GM23248 (cell line): ENCODE data around the gene IPO13. TPM values are rescaled to one million over a fixed set of nuclear protein-coding genes. Genes with fewer than 3 reads are reported as not detected.

Experiments
- DNase-seq: peaks from one replicate; pipeline ENCODE4 v3.0.0-alpha.2; 2015
- H2AFZ ChIP-seq: fragments of 200-600 bp; sonication (generic); 2 replicates; pipeline ENCODE4 v1.6.1; 2016; ENCODE audit warnings: antibody characterized with exemption
- H3F3A ChIP-seq: fragments of 200-600 bp; sonication (generic); 2 replicates; pipeline ENCODE4 v1.6.1; 2016; ENCODE audit warnings: mild to moderate bottlenecking, antibody characterized with exemption, mixed run types; ENCODE audit not compliant: insufficient read depth
- H3K27ac ChIP-seq: fragments of 200-600 bp; sonication (generic); 2 replicates; pipeline ENCODE4 v1.5.1; 2016; ENCODE audit warnings: mild to moderate bottlenecking
- H3K27me3 ChIP-seq: fragments of 200-600 bp; sonication (generic); replicated peaks from 2 replicates; pipeline ENCODE4 v1.6.1; 2016; ENCODE audit warnings: mild to moderate bottlenecking; ENCODE audit not compliant: insufficient read depth
- H3K36me3 ChIP-seq: fragments of 200-600 bp; sonication (generic); 2 replicates; pipeline ENCODE4 v1.6.1; 2016; ENCODE audit warnings: low read depth, mild to moderate bottlenecking
- H3K4me1 ChIP-seq: fragments of 200-600 bp; sonication (generic); 2 replicates; pipeline ENCODE4 v1.6.1; 2016; ENCODE audit warnings: mild to moderate bottlenecking; ENCODE audit not compliant: insufficient read depth
- H3K4me2 ChIP-seq: fragments of 200-600 bp; sonication (generic); one replicate; pipeline ENCODE4 v1.6.1; 2016; ENCODE audit warnings: mild to moderate bottlenecking; ENCODE audit not compliant: unreplicated experiment
- H3K4me3 ChIP-seq: fragments of 200-600 bp; sonication (generic); 2 replicates; pipeline ENCODE4 v1.5.1; 2016; ENCODE audit warnings: mild to moderate bottlenecking
- H3K79me2 ChIP-seq: fragments of 200-600 bp; sonication (generic); 2 replicates; pipeline ENCODE4 v1.6.1; 2016; ENCODE audit warnings: mild to moderate bottlenecking; ENCODE audit not compliant: insufficient read depth
- H3K9ac ChIP-seq: fragments of 200-600 bp; sonication (generic); 2 replicates; pipeline ENCODE4 v1.6.1; 2016; ENCODE audit warnings: mild to moderate bottlenecking
- H3K9me2 ChIP-seq: fragments of 200-600 bp; sonication (generic); 2 replicates; pipeline ENCODE4 v1.6.1; 2016; ENCODE audit warnings: mixed run types, mild to moderate bottlenecking, moderate library complexity; ENCODE audit not compliant: insufficient read depth
- H3K9me3 ChIP-seq: fragments of 200-600 bp; sonication (generic); one replicate; pipeline ENCODE4 v1.6.1; 2017; ENCODE audit warnings: low read depth
- H4K20me1 ChIP-seq: fragments of 200-600 bp; sonication (generic); 2 replicates; pipeline ENCODE4 v1.6.0; 2016; ENCODE audit not compliant: insufficient read depth
- EZH2 ChIP-seq: fragments of 200-600 bp; sonication (generic); IDR thresholded peaks from 2 replicates; pipeline ENCODE4 v1.6.1; 2018; ENCODE audit warnings: antibody characterized with exemption, mild to moderate bottlenecking; ENCODE audit not compliant: insufficient read depth, poor library complexity, severe bottlenecking
- EZH2phosphoT487 ChIP-seq: fragments of 200-600 bp; sonication (generic); IDR thresholded peaks from 2 replicates; pipeline ENCODE4 v1.6.1; 2018; ENCODE audit warnings: antibody characterized with exemption, moderate library complexity, mild to moderate bottlenecking, low read depth; ENCODE audit not compliant: insufficient read depth
- WGBS, 2 experiments: methylation state at CpG; one replicate each; pipeline ENCODE4 v1.1.6; 2015 to 2017; ENCODE audit warnings: low lambda C conversion rate in 2 of 2, low coverage in 1 of 2; ENCODE audit errors: missing lambda C conversion rate in 2 of 2; 5-methylcytosine and 5-hydroxymethylcytosine counted together
- in situ Hi-C: fragments of 300-500 bp; cut with MboI; formaldehyde crosslinking; loops from 2 replicates; pipeline ENCODE4 v1.15.0; 2020
- polyA plus RNA-seq: library from polyadenylated mRNA; unstranded; fragments of >200 nt; fragmentation: Nextera tagmentation; extraction: Ambion mirVana; gene quantifications from 2 replicates; pipeline ENCODE4 v1.2.1, GENCODE V29; 2016
- total RNA-seq: library from RNA; depleted of rRNA; stranded (reverse); fragments of >200 nt; shearing (Covaris generic); gene quantifications from 2 replicates; pipeline ENCODE4 v1.2.3, GENCODE V29; 2014

Gene IPO13
- total and polyA plus RNA-seq, 2 experiments from 2014 or later, result 21.0 to 29.4 TPM

- DNase-seq, result no peak
- Histone ChIP-seq H3K4me3 (no peak overlapping the region), H3K9ac (no peak overlapping the region), H3K79me2 (peaks cover 43% of the 10 kb centered on the region), H3K27ac (no peak overlapping the region), H3K4me1 (no peaks in the 10 kb centered on the region), H3K27me3 (no peaks in the 10 kb centered on the region), H3K9me2 (no peaks in the 10 kb centered on the region), H3K9me3 (no peaks in the 10 kb centered on the region), H4K20me1 (0 out of 2 replicates have a peak, but pooled peaks cover 6% of the 10 kb centered on the region), H3K36me3 (peaks cover 5% of the 10 kb centered on the region; the same call in 1 of the 2 replicates), H2AFZ (no peak overlapping the region), H3K4me2 (no peak overlapping the region), H3F3A (no peaks in the 10 kb centered on the region)
- in situ Hi-C loops, result no loop called here
- WGBS, 2 experiments, result 94 to 99% methylated on average over 4 to 5 of the region's 5 CpGs
- TF ChIP-seq EZH2phosphoT487, result no peak
- TF ChIP-seq EZH2, result no peak
Observed at GRCh38 chr1:43954036-43954435, 7.3 kb downstream of the IPO13 start.

- no peaks in the 10 kb centered on the region for H3K9me2 ChIP-seq
- 0 out of 2 replicates have a peak, but pooled peaks cover 6% of the 10 kb centered on the region for H4K20me1 ChIP-seq
- no peak for TF ChIP-seq EZH2phosphoT487
- no peak for TF ChIP-seq EZH2
- H3K9me3 ChIP-seq, result no peaks in the 10 kb centered on the region
- H3K4me3 ChIP-seq, result no peak overlapping the region
- no peak overlapping the region for H3K27ac ChIP-seq
- H3K36me3 ChIP-seq, result peaks cover 5% of the 10 kb centered on the region; the same call in 1 of the 2 replicates
- H3K79me2 ChIP-seq, result peaks cover 32% of the 10 kb centered on the region
- no peak overlapping the region for H2AFZ ChIP-seq
- no peaks in the 10 kb centered on the region for H3F3A ChIP-seq
- in situ Hi-C loops, result no loop called here
- H3K4me2 ChIP-seq, result no peak overlapping the region
- no peaks in the 10 kb centered on the region for H3K27me3 ChIP-seq
- DNase-seq, result no peak
- no peaks in the 10 kb centered on the region for H3K4me1 ChIP-seq
- no peak overlapping the region for H3K9ac ChIP-seq
- WGBS, 2 experiments, result 96 to 98% methylated on average over 8 of the region's 8 CpGs
Observed at GRCh38 chr1:43956234-43956633, 9.5 kb downstream of the IPO13 start.

- Histone ChIP-seq H3K4me1 (no peaks in the 10 kb centered on the region), H3K9ac (no peak overlapping the region), H3K4me3 (no peak overlapping the region), H4K20me1 (0 out of 2 replicates have a peak, but pooled peaks cover 6% of the 10 kb centered on the region), H3K36me3 (peaks cover 5% of the 10 kb centered on the region; the same call in 1 of the 2 replicates), H3K79me2 (peaks cover 19% of the 10 kb centered on the region), H3K9me3 (no peaks in the 10 kb centered on the region), H3K27ac (no peak overlapping the region), H3K27me3 (no peaks in the 10 kb centered on the region), H3K4me2 (no peak overlapping the region), H3F3A (no peaks in the 10 kb centered on the region), H2AFZ (no peak overlapping the region), H3K9me2 (no peaks in the 10 kb centered on the region)
- in situ Hi-C loops, result no loop called here
- WGBS, 2 experiments, result 88% methylated on average over 7 of the region's 7 CpGs
- no peak for DNase-seq
- TF ChIP-seq EZH2phosphoT487, result no peak
- no peak for TF ChIP-seq EZH2
Observed at GRCh38 chr1:43957407-43958040, 10.8 kb downstream of the IPO13 start.

GRCh38 chr1:43958351-43959255 is 11.9 kb downstream of the IPO13 start:
- WGBS, 2 experiments, result 88 to 91% methylated on average over 9 of the region's 9 CpGs
- Histone ChIP-seq H3K36me3 (peaks cover 5% of the 10 kb centered on the region; the same call in 1 of the 2 replicates), H3K9ac (no peak overlapping the region), H3F3A (no peaks in the 10 kb centered on the region), H3K4me3 (no peak overlapping the region), H2AFZ (no peak overlapping the region), H3K27ac (no peak overlapping the region), H3K4me2 (no peak overlapping the region), H3K27me3 (no peaks in the 10 kb centered on the region), H3K79me2 (peaks cover 8% of the 10 kb centered on the region), H3K9me2 (no peaks in the 10 kb centered on the region), H3K4me1 (no peaks in the 10 kb centered on the region), H3K9me3 (no peaks in the 10 kb centered on the region), H4K20me1 (0 out of 2 replicates have a peak, but pooled peaks cover 6% of the 10 kb centered on the region)
- in situ Hi-C loops, result no loop called here
- DNase-seq, result no peak
- no peak for TF ChIP-seq EZH2
- no peak for TF ChIP-seq EZH2phosphoT487
